ENCODE results near the gene GABRB1. TPM values are rescaled to one million over a fixed set of nuclear protein-coding genes. Genes with fewer than 3 reads are reported as not detected.

Gene GABRB1
- total and polyA plus RNA-seq, 2 of the 8 experiments (the other 6 are each of a cell fraction or from before 2014, with no cell fraction given), result 0.22 to 0.38 TPM

DNA sequence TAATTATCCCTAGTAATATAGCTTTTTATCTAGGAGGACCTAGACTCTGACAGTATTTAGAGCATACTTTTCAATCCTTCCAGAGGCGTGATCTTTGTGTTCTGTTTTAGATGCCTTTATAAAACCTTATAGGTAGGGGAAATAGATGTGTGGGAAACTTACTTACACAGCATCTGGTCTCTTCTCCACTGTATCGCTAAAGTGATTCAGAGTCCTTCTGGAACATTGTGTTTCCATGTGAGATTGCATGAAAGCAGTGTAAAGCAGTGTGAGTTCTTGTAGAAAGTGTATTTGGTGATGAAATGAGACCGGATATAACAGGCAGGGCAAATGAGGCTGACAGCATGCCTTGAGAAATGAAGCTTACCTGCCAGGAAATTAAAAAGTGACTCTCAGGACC lies 9.5 kb downstream of the GABRB1 start:
- H3K4me2 ChIP-seq (ENCODE audit: insufficient read depth in 1 of 2, low read depth in 2 of 2, low read length in 2 of 2), result no peak overlapping the region
- H2BK12ac ChIP-seq (ENCODE audit: low read depth, low read length), result no peak overlapping the region
- ChIA-PET CTCF (ENCODE audit: partially characterized antibody) (interaction anchor here (0.9 to 1.1 kb wide), 2 partner anchors 18 to 82 kb away, joined by 3 read pairs; no protein-coding TSS in a partner anchor), POLR2A (ENCODE audit: partially characterized antibody) (no interaction called here)
- H2AK5ac ChIP-seq (ENCODE audit: low read depth, low read length), result no peak overlapping the region
- H2BK120ac ChIP-seq (replicated peaks; ENCODE audit: low read depth, low read length), result no peak overlapping the region
- no peaks in the 10 kb centered on the region for H3K27me3 ChIP-seq (replicated peaks in 1 of 4; ENCODE audit: control insufficient read depth in 3 of 4, extremely low read depth in 1 of 4, insufficient read depth in 3 of 4, low read length in 3 of 4)
- no peak overlapping the region for H3K18ac ChIP-seq (ENCODE audit: extremely low read depth, low read length)
- no peak overlapping the region for H2BK15ac ChIP-seq (ENCODE audit: low read length)
- no peaks in the 10 kb centered on the region for H4K20me1 ChIP-seq (replicated peaks in 1 of 2; ENCODE audit: control insufficient read depth in 1 of 2, insufficient read depth in 2 of 2, low read length in 2 of 2)
- H3K4me3 ChIP-seq (ENCODE audit: extremely low read depth in 1 of 4, insufficient read depth in 2 of 4, low read depth in 3 of 4, low read length in 4 of 4), result no peak overlapping the region
- H3K36me3 ChIP-seq (ENCODE audit: control insufficient read depth in 2 of 4, insufficient read depth in 4 of 4, low read length in 3 of 4), result no peaks in the 10 kb centered on the region
- no peak overlapping the region for H3K27ac ChIP-seq (ENCODE audit: low read depth, low read length)
- no peak overlapping the region for H2AFZ ChIP-seq (ENCODE audit: low read length)
- H3K14ac ChIP-seq (ENCODE audit: insufficient read length), result no peak overlapping the region
- H3K23ac ChIP-seq (ENCODE audit: insufficient read length), result no peak overlapping the region
- no peaks in the 10 kb centered on the region for H3K23me2 ChIP-seq (ENCODE audit: low read depth, low read length)
- H4K91ac ChIP-seq (replicated peaks; ENCODE audit: insufficient read length, low read length), result no peak overlapping the region
- no peak overlapping the region for H3K4ac ChIP-seq (replicated peaks; ENCODE audit: insufficient read length, low read depth, low read length)
- H4K5ac ChIP-seq (ENCODE audit: insufficient read length, low read depth, low read length), result no peak overlapping the region
- 0 out of 7 replicates have a peak, but pooled peaks cover 0 to 2% (median 0%) of the 10 kb centered on the region in 4 experiments for H3K4me1 ChIP-seq (replicated peaks in 1 of 4; ENCODE audit: control insufficient read depth in 3 of 4, insufficient read depth in 4 of 4, low read length in 3 of 4)
- H3K79me1 ChIP-seq (ENCODE audit: low read depth, low read length), result no peaks in the 10 kb centered on the region
- H3K9ac ChIP-seq (replicated peaks in 1 of 4; ENCODE audit: extremely low read depth in 1 of 4, low read depth in 3 of 4, low read length in 3 of 4), result no peak overlapping the region
- H2BK5ac ChIP-seq (ENCODE audit: low read depth, low read length), result no peak overlapping the region
- FAIRE-seq (no peak), DNase-seq (ENCODE audit: low read depth in 1 of 2, low spot score in 2 of 2) (no peak)
- H2BK20ac ChIP-seq (ENCODE audit: low read length), result no peak overlapping the region
- H3K79me2 ChIP-seq (ENCODE audit: control insufficient read depth in 1 of 2, insufficient read depth in 2 of 2, low read length in 2 of 2), result no peaks in the 10 kb centered on the region
- 94% methylated on average over 3 of the region's 3 CpGs; no CpG with 5 or more reads in 1 of the 2 experiments for WGBS, 2 experiments (ENCODE audit: extremely low coverage in 1 of 2, insufficient coverage in 1 of 2, insufficient read length in 1 of 2, insufficient replicate concordance in 2 of 2, low coverage in 1 of 2, low lambda C conversion rate in 2 of 2, missing lambda C conversion rate in 1 of 2)
- H3K56ac ChIP-seq (replicated peaks; ENCODE audit: insufficient read length, low read depth, low read length), result no peak overlapping the region
- no peaks in the 10 kb centered on the region for H3K9me3 ChIP-seq (ENCODE audit: insufficient read depth in 2 of 2, low read depth in 1 of 2, low read length in 1 of 2)
- no peak overlapping the region for H4K8ac ChIP-seq (ENCODE audit: extremely low read depth, insufficient read depth, low read length)
- TF ChIP-seq EP300 (IDR thresholded peaks at IDR 0.05; ENCODE audit: borderline replicate concordance in 1 of 2, low read depth in 2 of 2, low read length in 2 of 2) (no peak), POLR2A (IDR thresholded peaks at IDR 0.05; ENCODE audit: control extremely low read depth in 1 of 2, low read depth in 2 of 2, low read length in 2 of 2) (no peak), CEBPB (IDR thresholded peaks at IDR 0.05; ENCODE audit: low read depth, low read length) (no peak), RAD21 (IDR thresholded peaks at IDR 0.05 in 1 of 2, conservative IDR thresholded peaks at IDR 0.05 in 1 of 2; ENCODE audit: low read depth in 2 of 2, low read length in 2 of 2) (no peak), SIX5 (IDR thresholded peaks at IDR 0.05; ENCODE audit: low read depth, low read length) (no peak), ASH2L (IDR thresholded peaks at IDR 0.05; ENCODE audit: low read length) (no peak), E2F6 (IDR thresholded peaks at IDR 0.05) (no peak), BACH1 (IDR thresholded peaks at IDR 0.05; ENCODE audit: low read length) (no peak), SIN3A (conservative IDR thresholded peaks at IDR 0.05 in 1 of 2, IDR thresholded peaks at IDR 0.05 in 1 of 2; ENCODE audit: low read depth in 1 of 2, low read length in 2 of 2) (no peak), ATF2 (IDR thresholded peaks at IDR 0.05; ENCODE audit: low read length) (no peak), SP4 (IDR thresholded peaks at IDR 0.05; ENCODE audit: low read length) (no peak)
- TF ChIP-seq, protein P1, sequence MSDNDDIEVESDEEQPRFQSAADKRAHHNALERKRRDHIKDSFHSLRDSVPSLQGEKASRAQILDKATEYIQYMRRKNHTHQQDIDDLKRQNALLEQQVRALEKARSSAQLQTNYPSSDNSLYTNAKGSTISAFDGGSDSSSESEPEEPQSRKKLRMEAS (IDR thresholded peaks at IDR 0.05), result no peak

Data from H1 (cell line).